Kidney (tissue), 14 donors: ENCODE results near the gene MUC5AC. TPM values are rescaled to one million over a fixed set of nuclear protein-coding genes. Genes with fewer than 3 reads are reported as not detected.

Experiments
- DNase-seq, 5 donors: peaks; one replicate each; pipeline ENCODE4 v3.0.0-alpha.2; 2013 to 2020
- FAIRE-seq: peaks from 2 replicates; lab custom pipeline; 2012; peaks lifted over from hg19 to GRCh38; lab: Jason Lieb, UNC
- H3K27ac ChIP-seq, 2 donors: one replicate each; pipeline ENCODE4 v1.7.0; 2013; ENCODE audit warnings: low read depth in 2 of 2, low read length in 2 of 2, inconsistent platforms in 1 of 2
- H3K27me3 ChIP-seq: one replicate; pipeline ENCODE4 v1.7.1; 2013; ENCODE audit warnings: low read length, inconsistent platforms; ENCODE audit not compliant: control insufficient read depth, insufficient read depth
- H3K36me3 ChIP-seq, 3 donors: one replicate each; pipeline versions ENCODE4 v1.7.0 to v1.7.1; 2013; ENCODE audit warnings: low read length in 3 of 3, control low read depth in 1 of 3, inconsistent platforms in 1 of 3; ENCODE audit not compliant: insufficient read depth in 3 of 3, control insufficient read depth in 2 of 3
- H3K4me1 ChIP-seq, 3 donors: one replicate each; pipeline versions ENCODE4 v1.7.0 to v1.7.1; 2013; ENCODE audit warnings: low read length in 3 of 3, inconsistent platforms in 1 of 3, low read depth in 1 of 3; ENCODE audit not compliant: control insufficient read depth in 2 of 3, insufficient read depth in 2 of 3
- H3K4me3 ChIP-seq, 3 donors: one replicate each; pipeline versions ENCODE4 v1.7.0 to v1.8.1; 2013; ENCODE audit warnings: low read length in 3 of 3, control low read depth in 1 of 3, inconsistent platforms in 1 of 3
- H3K9ac ChIP-seq, 3 donors: one replicate each; pipeline versions ENCODE4 v1.7.0 to v1.7.1; 2013; ENCODE audit warnings: low read length in 3 of 3, control low read depth in 1 of 3, inconsistent platforms in 1 of 3
- H3K9me3 ChIP-seq, 3 donors: one replicate each; pipeline versions ENCODE4 v1.7.0 to v1.7.1; 2013; ENCODE audit warnings: low read length in 3 of 3, control low read depth in 1 of 3, inconsistent platforms in 1 of 3; ENCODE audit not compliant: control insufficient read depth in 2 of 3, insufficient read depth in 1 of 3
- CTCF ChIP-seq: IDR thresholded peaks from 3 replicates; pipeline ENCODE4 v1.5.1; 2012; ENCODE audit warnings: mild to moderate bottlenecking, moderate library complexity, borderline replicate concordance; ENCODE audit not compliant: insufficient read depth; ENCODE audit errors: extremely low read depth
- intact Hi-C: fragments of 100-400 bp; cut with DNase I; formaldehyde crosslinking; loops from one replicate; pipeline ENCODE4 v1.11.1; 2022
- polyA plus RNA-seq: library from polyadenylated mRNA; stranded (reverse); fragments of 350-450 nt; fragmentation: Illumina TruSeq; extraction: RNeasy Lipid Tissue Mini Kit (QIAGEN cat#74804); gene quantifications from one replicate; pipeline ENCODE4 v1.2.3, GENCODE V29; 2014; ENCODE audit warnings: low read depth, low replicate concordance; ENCODE audit not compliant: insufficient read depth
- total RNA-seq: library from RNA; stranded (reverse); fragmentation: NEBNext Ultra II Directional; extraction: Animal tissue kit (Norgen Biotek cat#: 25700); gene quantifications from one replicate; pipeline ENCODE4 v1.2.1, GENCODE V29; 2021
- donor health status: control.
- donor health status: control.
- donor health status: control.
- donor health status: control.
- donor health status: control.
- donor health status: DM: yes; HTN: yes; CAD: no.
- donor health status: Normal renal cell carcinoma (clear cell type).

Gene MUC5AC
- total and polyA plus RNA-seq, 2 donors from 2014 or later = 0.03 TPM; not detected in 1

GRCh38 chr11:1223346-1224110 is 65.8 kb downstream of the MUC5AC start:
- Histone ChIP-seq H3K27me3 (no peaks in the 10 kb centered on the region), H3K4me1 (no peaks in the 10 kb centered on the region), H3K36me3 (no peaks in the 10 kb centered on the region), H3K9ac (no peak overlapping the region), H3K27ac (no peak overlapping the region), H3K9me3 (no peaks in the 10 kb centered on the region), H3K4me3 (no peak overlapping the region)
- DNase-seq (peak in 2 of 5 donors; percentile 39 to 58), FAIRE-seq (no peak)
- intact Hi-C loops = no loop called here
- no peak for TF ChIP-seq CTCF

- FAIRE-seq (no peak), DNase-seq (peak in 1 of 5 donors; percentile 59)
- Histone ChIP-seq H3K27me3 (no peaks in the 10 kb centered on the region), H3K4me3 (no peak overlapping the region), H3K36me3 (no peaks in the 10 kb centered on the region), H3K4me1 (no peaks in the 10 kb centered on the region), H3K9me3 (no peaks in the 10 kb centered on the region), H3K9ac (no peak overlapping the region), H3K27ac (no peak overlapping the region)
- TF ChIP-seq CTCF = no peak
- intact Hi-C loops = no loop called here
These were observed 66.3 kb downstream of the MUC5AC start for GRCh38 chr11:1224111-1224490.

- no peak for TF ChIP-seq CTCF
- no peaks in the 10 kb centered on the region for H3K27me3 ChIP-seq
- H3K9me3 ChIP-seq = no peaks in the 10 kb centered on the region
- no peak for FAIRE-seq
- H3K36me3 ChIP-seq = no peaks in the 10 kb centered on the region
- intact Hi-C loops = no loop called here
- no peak overlapping the region for H3K9ac ChIP-seq
- H3K27ac ChIP-seq = no peak overlapping the region
- DNase-seq = peak; percentile 57 to 83 (median 63)
- no peaks in the 10 kb centered on the region for H3K4me1 ChIP-seq
- H3K4me3 ChIP-seq = no peak overlapping the region
These were observed 67.0 kb downstream of the MUC5AC start for GRCh38 chr11:1224491-1225385.
